GM23248 (cell line): ENCODE data around the gene GCSAM.

Experiments
- EZH2 ChIP-seq: fragments of 200-600 bp; sonication (generic); IDR thresholded peaks from 2 replicates; pipeline ENCODE4 v1.6.1; 2018; ENCODE audit warnings: antibody characterized with exemption, mild to moderate bottlenecking; ENCODE audit not compliant: insufficient read depth, poor library complexity, severe bottlenecking
- EZH2phosphoT487 ChIP-seq: fragments of 200-600 bp; sonication (generic); IDR thresholded peaks from 2 replicates; pipeline ENCODE4 v1.6.1; 2018; ENCODE audit warnings: antibody characterized with exemption, moderate library complexity, mild to moderate bottlenecking, low read depth; ENCODE audit not compliant: insufficient read depth

DNA sequence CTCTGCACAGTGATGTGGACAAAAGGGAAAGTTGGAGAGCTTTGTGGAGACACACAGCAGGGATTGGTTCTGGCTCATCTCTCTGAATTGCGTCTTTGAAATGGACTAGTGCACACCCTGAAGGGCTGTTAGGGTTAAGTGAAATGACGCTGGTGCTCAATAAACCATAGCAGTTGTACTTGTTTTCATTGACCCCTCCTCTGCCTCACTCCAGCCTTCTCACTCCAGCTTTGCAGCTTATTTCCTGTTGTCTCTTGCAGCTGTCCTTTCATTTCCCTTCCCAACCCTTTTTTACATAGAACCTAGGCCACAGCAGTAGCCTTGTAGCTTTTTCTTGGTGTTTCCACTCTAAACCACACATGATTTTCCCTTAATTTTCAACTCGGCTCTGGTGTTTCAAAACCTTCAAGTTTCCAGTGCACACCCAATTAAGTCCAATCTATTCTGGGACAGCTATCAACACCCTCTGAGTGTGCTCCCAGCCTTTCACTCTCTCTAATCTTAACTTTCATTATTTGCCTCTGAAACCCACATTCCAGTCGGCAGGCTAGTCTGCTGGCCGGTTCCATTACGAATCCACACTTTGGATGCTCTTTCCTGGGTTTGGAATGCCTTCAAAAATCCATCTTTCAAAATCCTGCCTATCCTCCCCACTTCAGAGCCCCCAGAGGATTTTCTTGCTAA, 40.4 kb downstream of the GCSAM start:
- no peak for TF ChIP-seq EZH2phosphoT487
- no peak for TF ChIP-seq EZH2
